GM18498 (cell line): ENCODE results near the gene NEK9.
A peak's percentile ranks its signal among the peaks of the same experiment; 100 is the strongest.

ENCODE experiments used
- ATAC-seq: cut with Tn5 transposase; IDR thresholded peaks from one replicate; pipeline ENCODE4 v1.9.1; 2021; ENCODE audit warnings: mild to moderate bottlenecking, moderate library complexity; ENCODE audit not compliant: unreplicated experiment

Gene NEK9

GRCh38 chr14:75113932-75114539 lies 12.8 kb downstream of the NEK9 start:
- ATAC-seq = no peak

- no peak for ATAC-seq
These were observed 17.0 kb downstream of the NEK9 start for GRCh38 chr14:75109877-75110276.

DNA sequence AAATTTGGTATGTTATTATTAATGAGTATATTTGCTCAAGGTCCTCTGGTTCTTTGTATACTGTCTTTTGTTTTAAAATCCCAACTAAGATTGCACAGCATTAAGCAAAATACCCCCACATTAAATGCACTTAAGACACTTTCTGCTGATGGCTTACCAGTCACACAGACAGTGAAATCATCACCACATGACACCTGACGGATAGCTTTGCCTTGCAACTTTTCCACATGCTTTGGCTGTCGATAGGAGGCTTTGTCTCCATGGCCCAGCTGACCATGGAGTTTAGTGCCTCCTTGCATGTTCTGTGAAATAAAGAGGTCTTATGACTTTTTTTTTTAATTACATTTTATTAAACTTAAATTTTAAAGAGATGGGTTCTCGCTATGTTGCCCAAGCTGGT lies 19.7 kb downstream of the NEK9 start:
- ATAC-seq = no peak

GRCh38 chr14:75101491-75101890 lies 25.4 kb downstream of the NEK9 start:
- no peak for ATAC-seq

DNA sequence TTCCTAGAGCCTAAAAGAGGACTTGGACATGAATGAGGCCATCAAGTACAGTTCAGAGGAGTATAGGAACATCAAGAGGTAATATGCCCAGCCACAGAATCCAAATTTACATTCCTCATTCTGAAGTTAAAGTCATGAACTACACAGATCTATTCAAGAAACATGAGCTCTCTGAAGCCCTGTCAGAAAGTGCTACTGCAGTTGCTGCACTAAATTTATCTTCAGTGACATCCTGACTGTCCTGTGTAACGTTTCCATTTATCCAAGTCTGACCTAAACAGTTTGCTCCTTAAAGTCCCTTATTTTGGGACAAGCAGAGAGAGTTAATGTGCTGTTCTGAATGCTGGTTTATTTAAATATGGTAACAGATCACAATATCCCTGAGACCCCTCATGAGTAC lies 28.2 kb downstream of the NEK9 start:
- ATAC-seq = no peak

DNA sequence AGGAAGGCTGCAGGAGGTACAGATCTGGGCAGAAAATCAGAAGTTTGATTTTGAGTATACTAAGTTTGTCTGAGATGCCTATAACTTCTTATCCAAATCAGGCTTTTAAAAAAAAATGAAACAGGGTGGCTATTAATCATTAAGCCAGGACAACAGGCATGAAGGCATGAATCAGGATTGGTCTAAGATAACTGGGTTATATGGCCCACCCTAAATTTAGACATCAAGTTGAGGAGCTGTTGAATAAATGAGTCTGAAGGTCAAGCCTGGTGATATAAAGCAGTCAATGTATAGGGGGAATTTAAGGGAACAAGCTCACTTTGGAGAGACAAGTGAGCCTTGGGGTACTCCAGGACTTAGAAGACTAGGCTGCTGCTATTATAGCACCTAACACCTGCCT lies 28.6 kb downstream of the NEK9 start:
- ATAC-seq = no peak

GRCh38 chr14:75096959-75097358 lies 29.9 kb downstream of the NEK9 start:
- ATAC-seq = no peak

DNA sequence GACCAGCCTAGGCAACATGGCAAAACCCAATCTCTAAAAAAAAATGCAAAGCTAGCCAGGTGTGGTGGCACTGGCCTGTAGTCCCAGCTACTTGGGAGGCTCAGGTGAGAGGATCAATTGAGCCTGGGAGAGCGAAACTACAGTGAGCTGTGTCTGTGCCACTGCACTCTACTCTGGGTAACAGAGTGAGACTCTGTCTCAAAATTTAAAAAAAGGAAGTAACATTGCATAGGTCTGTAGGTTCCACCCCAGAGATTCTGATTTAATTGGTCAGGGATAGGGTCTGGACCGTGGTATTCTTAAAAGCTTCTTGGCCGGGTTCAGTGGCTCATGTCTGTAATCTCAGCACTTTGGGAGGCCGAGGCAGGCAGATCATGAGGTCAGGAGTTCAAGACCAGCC lies 31.2 kb downstream of the NEK9 start:
- ATAC-seq = no peak

DNA sequence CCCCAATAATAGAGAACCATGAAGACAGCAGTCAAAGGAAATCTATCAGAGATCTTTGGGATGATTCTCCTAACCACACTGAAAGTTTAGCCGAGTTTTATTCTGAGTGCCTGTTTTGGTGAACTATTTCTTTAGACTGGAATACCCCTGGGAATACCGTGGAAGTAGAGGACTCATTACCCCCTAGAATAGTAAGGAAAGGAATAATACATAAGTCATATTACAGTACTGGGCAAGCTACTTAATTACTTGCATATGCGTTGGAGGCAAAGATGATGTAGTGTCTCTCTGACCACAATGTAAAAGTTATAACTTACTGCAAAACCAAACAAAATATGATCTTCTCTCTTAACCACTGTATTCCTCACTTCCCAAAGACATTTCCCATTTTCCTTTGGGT lies 32.0 kb downstream of the NEK9 start:
- ATAC-seq = no peak

DNA sequence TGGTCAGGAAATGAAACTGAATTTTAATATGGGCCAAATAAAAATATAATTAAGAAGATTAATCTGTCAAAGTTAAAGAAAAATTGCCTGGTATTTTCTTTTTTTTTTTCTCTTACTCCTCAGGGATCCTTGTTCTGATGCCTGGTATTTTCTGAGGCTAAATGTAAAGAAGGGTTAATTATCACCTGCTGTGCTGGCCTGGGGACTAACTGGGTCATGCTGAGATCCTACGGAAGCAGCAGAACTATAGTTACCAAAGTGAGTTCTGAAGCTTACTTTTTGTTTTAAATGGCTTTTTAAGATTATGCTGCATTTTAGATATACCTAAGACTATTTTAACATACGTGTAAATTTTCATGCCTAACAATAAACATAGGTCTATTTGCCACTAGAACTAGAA lies 34.1 kb downstream of the NEK9 start:
- ATAC-seq = no peak

- no peak for ATAC-seq
These were observed 35.6 kb downstream of the NEK9 start for GRCh38 chr14:75091251-75091650.

GRCh38 chr14:75090353-75090752 lies 36.5 kb downstream of the NEK9 start:
- ATAC-seq = no peak

- no peak for ATAC-seq
These were observed 38.1 kb downstream of the NEK9 start for GRCh38 chr14:75088566-75089373.

DNA sequence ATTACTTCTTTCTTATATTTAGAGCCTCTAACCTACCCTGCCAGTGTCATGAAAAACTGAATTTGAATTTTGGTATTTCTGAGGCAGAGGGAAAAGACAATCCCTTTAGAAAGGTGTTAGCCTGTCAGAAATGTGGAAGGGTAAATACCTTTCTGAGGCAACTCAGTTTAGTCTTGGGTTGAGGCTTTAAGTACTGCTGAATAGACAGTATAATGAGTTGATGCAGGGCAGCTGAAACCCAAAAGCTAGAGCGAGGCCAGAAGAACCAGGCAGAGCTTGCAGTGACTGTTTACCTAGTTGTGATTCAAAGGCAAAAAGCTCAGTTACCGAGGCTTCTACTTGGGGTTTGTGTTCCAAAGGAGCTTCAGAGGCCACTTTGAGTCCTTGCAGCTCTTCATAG lies 38.7 kb downstream of the NEK9 start:
- no peak for ATAC-seq

DNA sequence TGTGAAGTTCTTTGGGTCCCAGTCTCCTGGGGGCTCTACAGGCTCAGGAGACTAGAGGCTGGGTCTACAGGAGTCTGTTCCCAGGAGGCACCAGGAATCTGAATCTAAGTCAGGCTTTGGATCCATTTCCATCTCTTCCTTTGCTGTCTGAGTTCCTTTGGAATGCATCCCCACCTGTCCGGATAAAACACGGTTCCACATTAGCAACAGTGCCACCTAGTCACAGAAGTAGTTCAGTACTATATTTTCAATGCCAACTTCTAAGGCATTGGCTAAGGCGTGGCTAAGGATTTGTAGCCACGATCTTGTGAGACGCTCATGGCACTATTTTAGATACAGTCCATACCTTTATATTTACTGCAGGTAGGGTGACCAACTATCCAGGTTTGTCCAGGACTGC lies 42.3 kb downstream of the NEK9 start:
- no peak for ATAC-seq

DNA sequence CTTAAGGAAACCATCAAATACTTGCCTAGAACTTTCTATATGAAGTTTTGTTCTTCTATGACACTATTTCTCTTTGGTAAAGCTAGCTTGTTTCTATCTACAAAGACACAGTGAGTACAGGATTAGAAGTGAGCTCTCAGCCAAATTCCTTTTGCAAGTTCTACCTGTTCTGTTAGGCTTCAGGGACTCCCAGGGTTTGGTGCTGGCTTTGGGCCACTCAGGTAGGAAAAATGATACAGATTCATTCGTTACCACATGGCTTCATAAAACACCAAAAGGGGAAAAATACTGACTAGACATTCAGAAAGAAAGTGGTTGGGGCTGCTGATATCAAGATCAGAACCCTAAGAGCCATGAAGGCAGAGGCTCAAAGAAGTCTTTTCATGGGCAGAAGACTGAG lies 43.6 kb downstream of the NEK9 start:
- no peak for ATAC-seq

DNA sequence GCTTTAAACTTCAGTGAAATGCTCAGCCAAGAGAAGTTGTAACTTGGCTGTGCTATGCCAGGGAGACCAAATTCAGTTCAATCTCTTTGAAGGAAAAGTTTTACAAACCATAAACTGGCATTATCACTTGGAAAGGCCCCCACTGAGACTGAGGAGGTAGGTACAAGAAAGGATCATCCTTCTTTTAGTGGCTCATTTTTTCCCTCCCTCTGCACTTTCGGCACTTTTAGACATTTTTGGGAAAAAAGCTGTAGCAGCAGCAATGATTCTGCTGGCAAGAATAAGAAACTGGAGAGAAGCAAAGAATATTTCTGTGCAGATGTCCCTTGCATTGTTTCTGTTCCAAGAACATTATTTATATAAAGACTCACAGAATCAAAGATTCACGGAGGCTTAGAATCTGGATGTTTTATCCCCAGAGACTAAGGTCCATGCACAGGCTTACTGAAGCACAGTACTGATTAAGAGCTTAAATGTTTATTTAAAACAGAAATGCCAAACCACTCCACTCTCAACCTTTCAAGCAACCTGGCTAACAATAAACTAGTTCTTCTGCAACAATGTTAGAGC lies 45.1 kb downstream of the NEK9 start:
- no peak for ATAC-seq

DNA sequence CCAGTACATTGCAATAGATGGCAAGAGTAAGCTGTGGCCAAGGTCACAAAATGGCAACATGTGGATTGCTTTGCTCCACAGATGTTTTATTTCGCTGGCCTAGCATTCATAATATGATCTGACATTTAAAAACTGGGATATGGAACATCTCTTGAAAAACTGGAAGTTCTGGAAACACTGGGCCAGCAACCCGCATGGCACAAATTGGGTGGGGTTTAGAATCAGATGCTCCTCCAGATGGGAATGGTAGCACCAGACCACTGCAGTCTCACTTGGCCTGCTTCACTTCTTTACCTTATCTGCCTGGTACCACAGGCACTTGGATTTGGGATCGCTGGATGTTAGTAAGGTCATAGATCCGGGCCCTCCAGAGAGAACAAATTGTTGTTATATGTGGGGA lies 47.3 kb downstream of the NEK9 start:
- ATAC-seq = no peak

DNA sequence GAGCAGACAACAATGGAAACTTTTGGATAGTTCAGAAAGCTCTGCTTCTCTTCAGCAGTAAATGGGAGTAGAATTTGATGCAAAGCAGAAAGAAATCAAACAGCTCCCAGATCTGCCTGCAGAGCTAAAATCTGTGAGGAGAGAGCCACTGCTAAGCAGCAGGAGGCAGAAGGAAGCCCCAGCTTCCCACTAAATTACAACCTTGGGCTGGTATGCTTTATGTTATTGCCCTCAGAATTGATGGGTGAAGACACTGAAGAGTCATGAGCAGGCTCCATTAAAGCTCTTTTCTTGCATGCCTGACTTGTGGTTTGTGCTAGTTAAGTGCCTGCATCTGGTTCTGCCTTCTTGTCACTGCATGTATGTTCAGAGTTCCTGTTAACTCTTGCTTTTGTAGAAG lies 49.1 kb downstream of the NEK9 start:
- ATAC-seq = no peak

- no peak for ATAC-seq
These were observed 56.5 kb downstream of the NEK9 start for GRCh38 chr14:75070383-75070782.

GRCh38 chr14:75069811-75070145 lies 57.1 kb downstream of the NEK9 start:
- no peak for ATAC-seq

GRCh38 chr14:75069121-75069810 lies 57.6 kb downstream of the NEK9 start, which contains the start of gene ZC2HC1C:
Gene ZC2HC1C (plus strand): TSS chr14:75069641. CDS start chr14:75070574, 933 bp downstream.
- ATAC-seq = peak; percentile 69
